Duodenal mucosa (tissue), 2 donors: Measurements from ENCODE around the gene FRMD5.

ENCODE experiments used
- H3K27ac ChIP-seq: one replicate; pipeline ENCODE4 v1.7.0; 2013; ENCODE audit warnings: low read depth, low read length
- H3K27me3 ChIP-seq, 2 donors: one replicate each; pipeline ENCODE4 v1.7.0; 2013; ENCODE audit warnings: low read length in 2 of 2, control low read depth in 1 of 2; ENCODE audit not compliant: insufficient read depth in 2 of 2, control insufficient read depth in 1 of 2
- H3K36me3 ChIP-seq, 2 donors: one replicate each; pipeline ENCODE4 v1.7.0; 2013; ENCODE audit warnings: low read length in 2 of 2, control low read depth in 1 of 2; ENCODE audit not compliant: insufficient read depth in 2 of 2, control insufficient read depth in 1 of 2
- H3K4me1 ChIP-seq, 2 donors: one replicate each; pipeline ENCODE4 v1.7.0; 2013; ENCODE audit warnings: low read length in 2 of 2, control low read depth in 1 of 2; ENCODE audit not compliant: insufficient read depth in 2 of 2, control insufficient read depth in 1 of 2
- H3K4me3 ChIP-seq, 2 donors: one replicate each; pipeline ENCODE4 v1.7.0; 2013; ENCODE audit warnings: low read length in 2 of 2, low read depth in 1 of 2
- H3K9ac ChIP-seq, 2 donors: one replicate each; pipeline ENCODE4 v1.7.0; 2013; ENCODE audit warnings: low read length in 2 of 2, low read depth in 1 of 2
- H3K9me3 ChIP-seq, 2 donors: one replicate each; pipeline ENCODE4 v1.7.0; 2013; ENCODE audit warnings: low read length in 2 of 2, control low read depth in 1 of 2; ENCODE audit not compliant: control insufficient read depth in 1 of 2

Gene FRMD5

DNA sequence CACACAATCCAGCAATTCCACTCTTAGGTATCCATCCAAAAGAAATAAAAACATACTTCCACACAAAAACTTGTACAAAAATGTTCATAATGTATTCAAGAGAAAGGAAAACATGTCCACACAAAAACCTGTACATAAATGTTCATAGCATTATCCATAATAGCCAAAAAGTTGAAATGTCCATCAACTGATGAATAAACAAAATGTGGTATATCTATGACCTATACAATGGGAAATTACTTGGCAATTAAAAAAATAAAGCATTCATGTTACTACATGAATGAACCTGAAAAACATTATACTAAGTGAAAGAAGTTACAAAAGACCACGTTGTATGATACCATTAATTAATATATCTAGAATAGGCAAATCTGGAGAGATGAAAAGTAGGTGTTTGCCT, 17.9 kb downstream of the FRMD5 start:
- no peaks in the 10 kb centered on the region for H3K27me3 ChIP-seq
- H3K27ac ChIP-seq = no peak overlapping the region
- no peaks in the 10 kb centered on the region for H3K9me3 ChIP-seq
- H3K4me1 ChIP-seq = no peaks in the 10 kb centered on the region
- H3K9ac ChIP-seq = no peak overlapping the region
- no peaks in the 10 kb centered on the region for H3K36me3 ChIP-seq
- no peak overlapping the region for H3K4me3 ChIP-seq

DNA sequence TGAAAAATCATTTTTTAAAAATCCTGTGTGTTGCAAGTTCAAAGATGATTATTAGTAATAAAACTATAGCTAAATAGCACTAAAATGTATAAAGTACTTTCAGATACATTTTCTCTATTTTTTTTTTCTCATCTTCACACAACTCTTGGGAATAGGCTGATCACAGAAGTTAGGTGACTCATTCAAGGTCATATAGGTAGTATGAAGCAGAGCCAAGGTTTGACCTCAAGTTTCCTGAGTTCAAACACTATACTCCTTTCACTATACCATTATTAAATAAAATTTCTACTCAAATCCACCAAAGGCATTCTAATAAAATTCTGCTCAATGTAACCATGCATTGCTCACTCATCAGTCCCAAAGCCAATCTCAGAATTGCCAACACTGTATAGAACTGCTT, 21.3 kb downstream of the FRMD5 start:
- no peak overlapping the region for H3K4me3 ChIP-seq
- no peak overlapping the region for H3K27ac ChIP-seq
- no peaks in the 10 kb centered on the region for H3K9me3 ChIP-seq
- H3K9ac ChIP-seq = no peak overlapping the region
- H3K4me1 ChIP-seq = no peaks in the 10 kb centered on the region
- no peaks in the 10 kb centered on the region for H3K27me3 ChIP-seq
- no peaks in the 10 kb centered on the region for H3K36me3 ChIP-seq

DNA sequence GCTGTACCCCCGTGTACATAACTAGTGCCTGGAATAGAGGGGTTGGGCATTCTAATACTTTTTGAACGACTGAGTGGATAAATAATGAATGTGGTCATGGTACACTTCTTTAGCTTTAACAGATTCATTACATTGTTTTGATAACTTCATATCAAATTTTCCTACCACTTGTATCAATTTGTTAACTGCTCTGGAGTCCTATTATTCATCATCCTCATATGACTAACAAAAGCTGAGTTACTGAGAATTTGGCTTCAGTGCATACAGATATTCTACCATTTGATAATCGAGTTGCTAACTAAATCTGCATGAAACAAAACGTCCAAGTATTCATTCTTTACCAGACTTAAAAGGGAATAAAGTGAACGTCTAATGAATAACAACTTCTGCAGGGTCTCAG, 31.7 kb downstream of the FRMD5 start:
- no peak overlapping the region for H3K27ac ChIP-seq
- H3K9me3 ChIP-seq = no peaks in the 10 kb centered on the region
- H3K36me3 ChIP-seq = no peaks in the 10 kb centered on the region
- H3K4me3 ChIP-seq = no peak overlapping the region
- no peak overlapping the region for H3K9ac ChIP-seq
- no peaks in the 10 kb centered on the region for H3K4me1 ChIP-seq
- no peaks in the 10 kb centered on the region for H3K27me3 ChIP-seq

DNA sequence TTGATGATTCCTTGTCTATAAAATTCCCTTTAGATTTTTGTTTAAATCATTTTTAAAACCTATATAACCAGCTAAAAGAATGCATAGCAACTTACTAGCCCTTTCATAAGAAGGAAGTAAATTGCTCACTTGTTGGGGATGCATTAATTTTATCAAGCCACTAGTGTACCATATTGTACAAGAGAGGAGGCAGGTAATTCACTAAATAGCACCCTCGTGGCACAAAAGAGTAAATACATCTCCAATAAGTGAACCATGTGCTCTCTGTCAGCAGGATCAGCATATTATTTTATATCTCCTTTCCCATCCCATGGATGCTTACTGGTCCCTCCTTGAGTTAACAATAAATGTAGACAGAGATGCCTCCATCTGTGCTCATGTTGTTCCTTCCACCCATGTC, 34.3 kb downstream of the FRMD5 start:
- no peak overlapping the region for H3K27ac ChIP-seq
- H3K27me3 ChIP-seq = no peaks in the 10 kb centered on the region
- no peak overlapping the region for H3K4me3 ChIP-seq
- no peaks in the 10 kb centered on the region for H3K36me3 ChIP-seq
- no peaks in the 10 kb centered on the region for H3K4me1 ChIP-seq
- no peaks in the 10 kb centered on the region for H3K9me3 ChIP-seq
- no peak overlapping the region for H3K9ac ChIP-seq

DNA sequence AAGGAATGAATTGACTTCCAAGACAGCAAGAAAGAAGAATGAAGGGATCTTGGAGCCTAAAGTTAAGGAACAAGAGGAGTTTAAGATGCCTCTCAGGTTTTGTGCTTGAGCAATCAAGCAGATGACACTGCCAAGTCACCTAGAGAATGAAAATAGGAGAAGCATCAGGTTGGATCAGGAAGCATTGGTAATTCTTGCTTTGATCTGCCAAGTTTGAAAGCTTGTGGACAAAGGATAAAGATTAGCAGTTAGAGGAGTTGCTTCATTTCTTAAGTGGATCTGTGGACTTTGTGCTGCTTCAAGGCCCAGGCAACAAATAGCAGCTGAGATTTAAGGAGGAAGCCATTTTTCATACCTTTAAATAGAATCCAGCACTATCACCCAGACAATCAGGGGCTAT, 35.6 kb downstream of the FRMD5 start:
- Histone ChIP-seq H3K9me3 (no peaks in the 10 kb centered on the region), H3K36me3 (no peaks in the 10 kb centered on the region), H3K9ac (no peak overlapping the region), H3K4me3 (no peak overlapping the region), H3K27ac (no peak overlapping the region), H3K27me3 (no peaks in the 10 kb centered on the region), H3K4me1 (no peaks in the 10 kb centered on the region)

DNA sequence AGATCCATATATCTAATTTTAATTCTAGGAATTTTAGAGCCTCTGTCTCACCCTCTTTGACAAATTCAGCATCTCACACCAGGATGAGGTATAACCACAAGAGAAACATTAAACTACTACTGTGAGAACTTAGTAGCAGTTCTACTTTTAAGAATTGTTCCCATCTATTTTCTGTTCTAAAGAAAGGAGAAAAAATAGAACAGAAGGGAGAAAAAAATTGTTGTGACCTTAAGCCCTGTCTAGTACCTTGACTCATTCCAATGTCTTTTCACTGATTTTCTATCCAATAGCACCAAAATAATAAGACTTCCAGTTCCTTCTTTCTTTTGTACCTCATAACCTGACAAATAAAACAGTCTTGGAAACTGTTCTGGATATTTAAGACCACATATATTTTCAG, 37.0 kb downstream of the FRMD5 start:
- Histone ChIP-seq H3K27ac (no peak overlapping the region), H3K36me3 (no peaks in the 10 kb centered on the region), H3K4me3 (no peak overlapping the region), H3K4me1 (no peaks in the 10 kb centered on the region), H3K9ac (no peak overlapping the region), H3K27me3 (no peaks in the 10 kb centered on the region), H3K9me3 (no peaks in the 10 kb centered on the region)

DNA sequence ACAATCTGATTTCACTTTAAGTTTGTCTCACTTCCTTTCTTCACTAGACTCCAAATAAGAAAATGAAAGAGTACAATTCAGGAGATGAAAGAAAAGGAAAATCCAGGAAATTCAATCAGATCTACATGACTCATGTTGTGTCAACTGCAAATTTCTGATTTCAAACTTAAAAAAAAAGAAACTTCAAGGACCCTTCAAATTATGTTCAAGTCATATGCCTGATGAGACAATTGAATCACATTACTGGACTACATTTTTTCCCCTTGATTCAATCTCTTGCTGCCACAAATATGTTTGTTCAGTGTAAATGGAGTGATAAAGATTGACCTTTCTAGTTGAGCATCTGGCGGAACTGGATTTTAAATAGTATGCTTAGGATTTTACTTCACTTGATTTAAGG, 37.4 kb downstream of the FRMD5 start:
- H3K36me3 ChIP-seq = no peaks in the 10 kb centered on the region
- no peaks in the 10 kb centered on the region for H3K27me3 ChIP-seq
- no peaks in the 10 kb centered on the region for H3K9me3 ChIP-seq
- no peak overlapping the region for H3K27ac ChIP-seq
- H3K4me1 ChIP-seq = no peaks in the 10 kb centered on the region
- no peak overlapping the region for H3K9ac ChIP-seq
- no peak overlapping the region for H3K4me3 ChIP-seq

DNA sequence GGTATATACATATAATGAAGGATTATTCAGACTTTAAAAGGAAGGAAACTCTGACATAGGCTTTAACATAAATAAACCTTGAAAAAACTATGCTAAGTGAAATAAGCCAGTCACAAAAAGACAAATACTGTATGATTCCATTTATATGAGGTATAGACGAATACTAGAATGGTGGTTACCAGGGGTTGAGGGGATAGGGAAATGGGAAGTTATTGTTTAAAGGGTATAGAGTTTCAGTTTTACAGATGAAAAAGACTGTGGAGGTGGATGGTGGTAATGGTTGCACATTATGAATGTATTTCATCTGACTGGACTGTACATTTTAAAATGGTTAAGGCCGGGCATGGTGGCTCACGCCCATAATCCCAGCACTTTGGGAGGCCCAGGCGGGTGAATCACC, 41.7 kb downstream of the FRMD5 start:
- Histone ChIP-seq H3K27me3 (no peaks in the 10 kb centered on the region), H3K9ac (no peak overlapping the region), H3K4me1 (no peaks in the 10 kb centered on the region), H3K4me3 (no peak overlapping the region), H3K9me3 (no peaks in the 10 kb centered on the region), H3K36me3 (no peaks in the 10 kb centered on the region), H3K27ac (no peak overlapping the region)

DNA sequence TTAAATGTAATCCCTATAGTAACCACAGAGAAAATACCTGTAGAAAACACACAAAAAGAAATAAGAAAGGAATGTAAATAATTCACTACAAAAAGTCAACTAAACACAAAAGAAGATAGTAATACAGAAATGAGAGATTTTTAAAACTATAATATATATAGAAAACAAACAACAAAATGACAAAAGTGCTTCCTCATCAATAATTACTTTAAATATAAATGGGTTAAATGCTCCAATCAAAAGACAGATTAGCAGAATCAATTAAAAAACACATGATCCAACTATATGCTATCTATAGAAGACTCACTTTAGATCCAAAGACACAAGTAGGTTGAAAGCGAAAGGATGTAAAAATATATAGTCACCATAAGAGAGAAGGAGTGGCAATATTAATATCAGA, 45.8 kb downstream of the FRMD5 start:
- no peaks in the 10 kb centered on the region for H3K9me3 ChIP-seq
- H3K9ac ChIP-seq = no peak overlapping the region
- no peaks in the 10 kb centered on the region for H3K36me3 ChIP-seq
- no peak overlapping the region for H3K27ac ChIP-seq
- H3K27me3 ChIP-seq = no peaks in the 10 kb centered on the region
- no peak overlapping the region for H3K4me3 ChIP-seq
- no peaks in the 10 kb centered on the region for H3K4me1 ChIP-seq

DNA sequence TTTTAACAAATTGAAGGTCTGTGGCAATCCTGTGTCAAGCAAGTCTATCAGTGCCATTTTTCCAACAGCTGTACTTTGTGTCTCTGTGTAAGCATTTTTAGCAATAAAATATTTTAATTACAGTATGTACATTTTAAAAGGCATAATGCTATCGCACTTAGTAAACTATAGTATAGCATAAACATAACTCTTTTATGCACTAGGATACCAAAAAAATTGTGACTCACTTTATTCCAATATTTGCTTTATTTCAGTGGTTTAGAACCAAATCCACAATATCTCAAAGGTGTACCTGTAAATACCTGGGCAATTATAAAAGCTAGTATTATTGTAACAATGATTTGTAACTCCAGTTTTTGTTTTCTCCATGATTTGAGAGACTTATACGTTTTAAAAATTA, 46.5 kb downstream of the FRMD5 start:
- H3K27me3 ChIP-seq = no peaks in the 10 kb centered on the region
- H3K9ac ChIP-seq = no peak overlapping the region
- no peaks in the 10 kb centered on the region for H3K4me1 ChIP-seq
- no peak overlapping the region for H3K4me3 ChIP-seq
- no peak overlapping the region for H3K27ac ChIP-seq
- H3K9me3 ChIP-seq = no peaks in the 10 kb centered on the region
- H3K36me3 ChIP-seq = no peaks in the 10 kb centered on the region

DNA sequence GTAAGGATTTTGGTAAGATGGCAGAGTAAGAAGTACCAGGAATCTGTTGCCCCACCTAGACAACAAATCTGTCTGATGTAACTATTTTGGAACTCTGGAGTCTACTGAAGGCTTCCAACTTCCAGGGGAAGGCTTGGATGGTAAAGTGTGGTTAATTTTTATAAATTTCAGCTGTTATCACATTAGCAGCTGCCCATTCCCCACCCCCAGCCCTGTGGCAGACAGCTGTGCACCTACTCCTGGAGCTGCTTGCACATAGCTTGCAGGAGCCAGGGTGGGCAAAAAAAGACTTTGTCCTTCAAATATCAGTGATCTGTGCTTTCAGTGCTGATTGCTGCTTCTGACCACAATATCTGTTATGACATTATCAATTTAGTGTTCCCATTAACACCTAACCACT, 47.4 kb downstream of the FRMD5 start:
- Histone ChIP-seq H3K4me1 (no peaks in the 10 kb centered on the region), H3K9me3 (no peaks in the 10 kb centered on the region), H3K4me3 (no peak overlapping the region), H3K9ac (no peak overlapping the region), H3K36me3 (no peaks in the 10 kb centered on the region), H3K27ac (no peak overlapping the region), H3K27me3 (no peaks in the 10 kb centered on the region)
